PC-3 (cell line): ENCODE measurements around the gene MS4A14. TPM values are rescaled to one million over a fixed set of nuclear protein-coding genes. Genes with fewer than 3 reads are reported as not detected.

Experiments
- ATAC-seq: fragments of 200-7000 bp; cut with Tn5 transposase; 2 replicates; pipeline ENCODE4 v1.9.1; 2020; ENCODE audit warnings: mild to moderate bottlenecking, moderate library complexity
- BruUV-seq: library from RNA; stranded (reverse); fragments of 400-500 nt; replicated peaks from 2 replicates; lab custom pipeline; 2021; lab: Mats Ljungman, UMichigan
- CTCF ChIA-PET: fragments of 300-600 bp; sonication (Branson Sonifier 250); formaldehyde crosslinking; loops from one replicate; lab custom pipeline; 2022; ENCODE audit warnings: antibody characterized with exemption; lab: Charles Lee
- POLR2A ChIA-PET: fragments of 300-600 bp; sonication (Branson Sonifier 250); formaldehyde crosslinking; loops from one replicate; lab custom pipeline; 2022; ENCODE audit warnings: antibody characterized with exemption; ENCODE audit not compliant: unreplicated experiment; lab: Charles Lee
- DNase-seq: peaks from one replicate; pipeline ENCODE4 v3.0.0-alpha.2; 2015
- H2AFZ ChIP-seq: fragments of 300-600 bp; sonication (generic); 2 replicates; pipeline ENCODE4 v1.6.0; 2016; ENCODE audit warnings: antibody characterized with exemption, low read length
- H3F3A ChIP-seq: fragments of 300-600 bp; sonication (generic); one replicate; pipeline ENCODE4 v1.6.0; 2017; ENCODE audit warnings: antibody characterized with exemption, low read length, control low read depth, mild to moderate bottlenecking; ENCODE audit not compliant: unreplicated experiment
- H3K27ac ChIP-seq: fragments of 300-600 bp; sonication (generic); 2 replicates; pipeline ENCODE4 v1.5.1; 2016; ENCODE audit warnings: mild to moderate bottlenecking, low read length
- H3K27me3 ChIP-seq: fragments of 300-600 bp; sonication (generic); 2 replicates; pipeline ENCODE4 v1.6.1; 2016; ENCODE audit warnings: low read length, mixed read lengths
- H3K36me3 ChIP-seq: fragments of 300-600 bp; sonication (generic); 2 replicates; pipeline ENCODE4 v1.6.1; 2016; ENCODE audit warnings: low read depth, mixed run types, low read length, mixed read lengths
- H3K4me1 ChIP-seq: fragments of 300-600 bp; sonication (generic); 2 replicates; pipeline ENCODE4 v1.5.1; 2016; ENCODE audit warnings: low read length; ENCODE audit not compliant: insufficient read depth
- H3K4me2 ChIP-seq: fragments of 300-600 bp; sonication (generic); 2 replicates; pipeline ENCODE4 v1.6.0; 2016; ENCODE audit warnings: low read length
- H3K4me3 ChIP-seq: fragments of 300-600 bp; sonication (generic); 2 replicates; pipeline ENCODE4 v1.5.1; 2016; ENCODE audit warnings: mild to moderate bottlenecking, low read length, mixed read lengths
- H3K79me2 ChIP-seq: fragments of 300-600 bp; sonication (generic); 2 replicates; pipeline ENCODE4 v1.6.1; 2017; ENCODE audit warnings: low read length, mixed read lengths
- H3K9ac ChIP-seq: fragments of 300-600 bp; sonication (generic); 2 replicates; pipeline ENCODE4 v1.6.0; 2016; ENCODE audit warnings: mild to moderate bottlenecking, low read length
- H3K9me2 ChIP-seq: fragments of 300-600 bp; sonication (generic); replicated peaks from 2 replicates; pipeline ENCODE4 v1.6.1; 2016; ENCODE audit warnings: mixed run types, low read length, mixed read lengths
- H3K9me3 ChIP-seq: fragments of 300-600 bp; sonication (generic); 2 replicates; pipeline ENCODE4 v1.6.1; 2016; ENCODE audit warnings: low read length, mixed read lengths
- H4K20me1 ChIP-seq: fragments of 300-600 bp; sonication (generic); 2 replicates; pipeline ENCODE4 v1.6.1; 2016; ENCODE audit warnings: low read length, mixed read lengths
- EZH2 ChIP-seq: fragments of 300-600 bp; sonication (generic); IDR thresholded peaks from one replicate; pipeline ENCODE4 v1.6.1; 2017; ENCODE audit warnings: antibody characterized with exemption, mild to moderate bottlenecking, low read length; ENCODE audit not compliant: unreplicated experiment
- EZH2phosphoT487 ChIP-seq: fragments of 300-600 bp; sonication (generic); IDR thresholded peaks from 2 replicates; pipeline ENCODE4 v1.6.1; 2018; ENCODE audit warnings: mild to moderate bottlenecking, antibody characterized with exemption, low read length, borderline replicate concordance
- intact Hi-C: fragments of 100-400 bp; cut with micrococcal nuclease; formaldehyde crosslinking; loops from 2 replicates; pipeline ENCODE4 v1.9.0; 2023
- total RNA-seq: library from RNA; depleted of rRNA; stranded (reverse); fragments of >200 nt; gene quantifications from 2 replicates; pipeline ENCODE4 v1.2.3, GENCODE V29; 2014
- TF ChIP-seq, protein P1 (sequence below): fragments of 300-600 bp; sonication (generic); conservative IDR thresholded peaks from 2 replicates; pipeline ENCODE4 v1.5.1; 2017; ENCODE audit warnings: antibody characterized with exemption, low read depth, mild to moderate bottlenecking, low read length

MS4A14 gene
- total RNA-seq, 1 experiment from 2014 or later: 0.07 TPM

GRCh38 chr11:60393016-60393415 is 3.2 kb upstream of the MS4A14 start:
- BruUV-seq: no TSS peak
- H3K9me3 ChIP-seq: no peaks in the 10 kb centered on the region
- ChIA-PET POLR2A (no interaction called here), CTCF (interaction anchor here (0.6 kb wide), 1 partner anchor 30 kb away, joined by 3 read pairs; no protein-coding TSS in a partner anchor)
- H2AFZ ChIP-seq: no peak overlapping the region
- no peak overlapping the region for H3K9ac ChIP-seq
- H3K4me3 ChIP-seq: no peak overlapping the region
- H3K36me3 ChIP-seq: no peaks in the 10 kb centered on the region
- peaks cover 32% of the 10 kb centered on the region for H3K27me3 ChIP-seq
- H3K4me1 ChIP-seq: no peaks in the 10 kb centered on the region
- H3K9me2 ChIP-seq: no peaks in the 10 kb centered on the region
- H3F3A ChIP-seq: no peaks in the 10 kb centered on the region
- H3K79me2 ChIP-seq: no peaks in the 10 kb centered on the region
- no peak overlapping the region for H3K27ac ChIP-seq
- intact Hi-C loops: no loop called here
- TF ChIP-seq EZH2phosphoT487 (no peak), EZH2 (no peak)
- TF ChIP-seq, protein P1, sequence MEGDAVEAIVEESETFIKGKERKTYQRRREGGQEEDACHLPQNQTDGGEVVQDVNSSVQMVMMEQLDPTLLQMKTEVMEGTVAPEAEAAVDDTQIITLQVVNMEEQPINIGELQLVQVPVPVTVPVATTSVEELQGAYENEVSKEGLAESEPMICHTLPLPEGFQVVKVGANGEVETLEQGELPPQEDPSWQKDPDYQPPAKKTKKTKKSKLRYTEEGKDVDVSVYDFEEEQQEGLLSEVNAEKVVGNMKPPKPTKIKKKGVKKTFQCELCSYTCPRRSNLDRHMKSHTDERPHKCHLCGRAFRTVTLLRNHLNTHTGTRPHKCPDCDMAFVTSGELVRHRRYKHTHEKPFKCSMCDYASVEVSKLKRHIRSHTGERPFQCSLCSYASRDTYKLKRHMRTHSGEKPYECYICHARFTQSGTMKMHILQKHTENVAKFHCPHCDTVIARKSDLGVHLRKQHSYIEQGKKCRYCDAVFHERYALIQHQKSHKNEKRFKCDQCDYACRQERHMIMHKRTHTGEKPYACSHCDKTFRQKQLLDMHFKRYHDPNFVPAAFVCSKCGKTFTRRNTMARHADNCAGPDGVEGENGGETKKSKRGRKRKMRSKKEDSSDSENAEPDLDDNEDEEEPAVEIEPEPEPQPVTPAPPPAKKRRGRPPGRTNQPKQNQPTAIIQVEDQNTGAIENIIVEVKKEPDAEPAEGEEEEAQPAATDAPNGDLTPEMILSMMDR: no peak
- ATAC-seq (no peak), DNase-seq (no peak)
- no peaks in the 10 kb centered on the region for H4K20me1 ChIP-seq
- H3K4me2 ChIP-seq: no peak overlapping the region

GRCh38 chr11:60394666-60395380 is 1.4 kb upstream of the MS4A14 start:
- H3K27ac ChIP-seq: no peak overlapping the region
- H3K79me2 ChIP-seq: no peaks in the 10 kb centered on the region
- ATAC-seq: no peak
- ChIA-PET POLR2A (no interaction called here), CTCF (no interaction called here)
- H3K36me3 ChIP-seq: no peaks in the 10 kb centered on the region
- no TSS peak for BruUV-seq
- DNase-seq: no peak
- no peaks in the 10 kb centered on the region for H3K9me2 ChIP-seq
- H4K20me1 ChIP-seq: no peaks in the 10 kb centered on the region
- H3K4me3 ChIP-seq: no peak overlapping the region
- H3K4me1 ChIP-seq: no peaks in the 10 kb centered on the region
- H3K9ac ChIP-seq: no peak overlapping the region
- intact Hi-C loops: no loop called here
- no peak overlapping the region for H3K4me2 ChIP-seq
- TF ChIP-seq EZH2phosphoT487: no peak
- no peak for TF ChIP-seq EZH2
- TF ChIP-seq, protein P1: no peak
- no peak overlapping the region for H2AFZ ChIP-seq
- H3K9me3 ChIP-seq: no peaks in the 10 kb centered on the region
- H3F3A ChIP-seq: no peaks in the 10 kb centered on the region
- peaks cover 36% of the 10 kb centered on the region for H3K27me3 ChIP-seq

- CTCF ChIA-PET: no interaction called here
Observed at GRCh38 chr11:60396799-60397198, 540 bp downstream of the MS4A14 start.

More at GRCh38 chr11:60396799-60397198, 540 bp downstream of the MS4A14 start:
- Histone ChIP-seq H3K9ac (no peak overlapping the region), H3K79me2 (no peaks in the 10 kb centered on the region), H3K27me3 (peaks cover 35% of the 10 kb centered on the region), H3F3A (no peaks in the 10 kb centered on the region), H3K9me2 (no peaks in the 10 kb centered on the region), H3K4me1 (no peaks in the 10 kb centered on the region), H3K9me3 (no peaks in the 10 kb centered on the region), H3K4me2 (no peak overlapping the region), H3K36me3 (no peaks in the 10 kb centered on the region), H3K4me3 (no peak overlapping the region), H3K27ac (no peak overlapping the region), H4K20me1 (no peaks in the 10 kb centered on the region), H2AFZ (no peak overlapping the region)
- intact Hi-C loops: no loop called here
- no TSS peak for BruUV-seq
- no peak for ATAC-seq
- TF ChIP-seq, protein P1: no peak
- no peak for TF ChIP-seq EZH2phosphoT487
- DNase-seq: no peak
- POLR2A ChIA-PET: no interaction called here
